A549 (cell line): Measurements from ENCODE around the gene HSPB1.

Source experiments
- BCL3 ChIP-seq: fragments of >200 bp; sonication (Bioruptor Twin); formaldehyde crosslinking; IDR thresholded peaks from 3 replicates; pipeline ENCODE4 v1.6.1; 2016
- CTCF ChIP-seq: fragments of >200 bp; sonication (Bioruptor Twin); formaldehyde crosslinking; IDR thresholded peaks from 3 replicates; pipeline ENCODE4 v1.5.1; 2016
- HOXB5 ChIP-seq: fragments of 250-450 bp; sonication (Bioruptor Pico); IDR thresholded peaks from 2 replicates; pipeline ENCODE4 v1.5.0; 2020; ENCODE audit warnings: mild to moderate bottlenecking, moderate library complexity
- KDM1A ChIP-seq: fragments of 200-600 bp; sonication (generic); IDR thresholded peaks from 2 replicates; pipeline ENCODE4 v1.6.1; 2016; ENCODE audit warnings: low read depth, mild to moderate bottlenecking
- KDM5A ChIP-seq: fragments of 200-600 bp; sonication (generic); IDR thresholded peaks from 2 replicates; pipeline ENCODE4 v1.6.1; 2016; ENCODE audit warnings: antibody characterized with exemption, mild to moderate bottlenecking
- MYC ChIP-seq: IDR thresholded peaks from 2 replicates; pipeline ENCODE4 v1.6.1; 2012; ENCODE audit warnings: mild to moderate bottlenecking, inconsistent platforms, low read length, improper control_type of control experiment, borderline replicate concordance
- NFE2L2 ChIP-seq: fragments of 150-350 bp; conservative IDR thresholded peaks from 2 replicates; pipeline ENCODE4 v1.6.1; 2014; ENCODE audit warnings: low read length
- PHF8 ChIP-seq: fragments of 200-600 bp; sonication (generic); IDR thresholded peaks from 2 replicates; pipeline ENCODE4 v1.6.1; 2016; ENCODE audit warnings: low read depth, mild to moderate bottlenecking, antibody characterized with exemption, moderate library complexity, borderline replicate concordance
- POLR2A ChIP-seq: IDR thresholded peaks from 2 replicates; pipeline ENCODE4 v1.6.1; 2012; ENCODE audit warnings: mild to moderate bottlenecking, low read length
- POLR2AphosphoS2 ChIP-seq: conservative IDR thresholded peaks from 2 replicates; pipeline ENCODE4 v1.6.1; 2012; ENCODE audit warnings: low read length, improper control_type of control experiment, inconsistent platforms
- RAD21 ChIP-seq, 2 experiments: fragments of >200 bp in 1 of 2; sonication (Bioruptor Twin) in 1 of 2; formaldehyde crosslinking in 1 of 2; IDR thresholded peaks in 1 of 2; conservative IDR thresholded peaks in 1 of 2; 2 replicates in 1 of 2; 3 replicates in 1 of 2; pipeline ENCODE4 v1.6.1; 2012 to 2018; ENCODE audit warnings: inconsistent platforms in 1 of 2
- RFX5 ChIP-seq: fragments of 450-650 bp; IDR thresholded peaks from 2 replicates; pipeline ENCODE4 v1.7.1; 2014; ENCODE audit warnings: antibody characterized with exemption, mild to moderate bottlenecking, moderate library complexity
- SMC3 ChIP-seq: fragments of >200 bp; sonication (Bioruptor Twin); formaldehyde crosslinking; IDR thresholded peaks from 3 replicates; pipeline ENCODE4 v1.6.1; 2018; ENCODE audit warnings: inconsistent platforms
- TF ChIP-seq, protein P1 (sequence below): IDR thresholded peaks from 2 replicates; pipeline ENCODE4 v1.6.1; 2012; ENCODE audit warnings: low read depth, borderline replicate concordance

DNA sequence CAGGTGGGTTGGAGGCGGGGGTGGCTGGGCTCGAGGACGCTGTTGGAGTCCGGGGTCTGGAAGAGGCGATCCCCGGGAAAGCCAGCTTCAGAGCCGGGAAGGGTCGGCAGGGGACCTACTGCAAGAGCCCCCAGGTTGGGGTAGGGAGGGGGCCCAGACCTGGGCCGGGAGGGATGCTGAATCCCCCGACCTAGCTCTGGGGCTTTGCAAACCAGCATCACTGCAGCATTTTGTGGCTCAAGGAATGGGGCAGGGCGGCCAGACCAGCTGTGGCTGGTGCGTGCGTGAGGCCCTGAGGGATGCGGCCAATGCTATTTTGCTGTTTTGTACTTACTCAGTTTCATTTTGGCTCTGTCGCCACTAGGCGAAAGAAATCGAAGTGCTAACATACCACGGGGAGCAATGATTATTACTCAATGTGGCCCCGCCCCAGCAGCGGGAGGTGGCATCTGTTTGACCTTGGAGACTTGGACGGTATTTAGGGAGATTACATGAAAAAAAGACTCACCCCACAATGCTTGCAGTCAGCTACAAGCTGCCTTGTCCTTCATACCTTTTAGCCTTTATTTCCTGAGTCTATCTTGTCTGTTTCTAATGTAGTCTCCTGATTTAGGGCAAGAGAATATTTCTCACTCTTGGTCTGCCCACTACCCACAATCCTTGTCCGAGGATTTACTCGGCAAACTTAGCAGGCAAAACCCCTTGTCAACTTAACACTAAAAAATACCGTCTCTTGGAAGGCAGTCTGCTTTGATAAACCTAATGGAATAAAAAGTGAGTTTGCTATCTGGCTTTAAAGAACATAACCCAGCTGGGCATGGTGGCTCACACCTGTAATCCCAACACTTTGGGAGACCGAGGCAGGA is 16.2 kb downstream of the HSPB1 start:
- TF ChIP-seq POLR2A (no peak), CTCF (peak; percentile 26; the same call in 1 of the 3 replicates), KDM5A (no peak), MYC (no peak), RFX5 (no peak), KDM1A (no peak), NFE2L2 (no peak), PHF8 (no peak), BCL3 (no peak), RAD21 (conservative IDR thresholded peaks at IDR 0.05 in 1 of 2, IDR thresholded peaks at IDR 0.05 in 1 of 2) (peak; percentile 25 to 30; a peak in 1 of 5 replicates), HOXB5 (CRISPR knock-in tag) (no peak), SMC3 (peak; percentile 27; the same call in 1 of the 3 replicates), POLR2AphosphoS2 (no peak; the same call in 1 of the 2 replicates)
- TF ChIP-seq, protein P1, sequence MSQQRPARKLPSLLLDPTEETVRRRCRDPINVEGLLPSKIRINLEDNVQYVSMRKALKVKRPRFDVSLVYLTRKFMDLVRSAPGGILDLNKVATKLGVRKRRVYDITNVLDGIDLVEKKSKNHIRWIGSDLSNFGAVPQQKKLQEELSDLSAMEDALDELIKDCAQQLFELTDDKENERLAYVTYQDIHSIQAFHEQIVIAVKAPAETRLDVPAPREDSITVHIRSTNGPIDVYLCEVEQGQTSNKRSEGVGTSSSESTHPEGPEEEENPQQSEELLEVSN, result peak; percentile 11; the same call in 1 of the 2 replicates
